Loucy (cell line): Measurements from ENCODE around the gene CPAMD8.
"Not testable (repeated sequence)": the region's sequence is repeated elsewhere in the genome, so short reads cannot be mapped to it uniquely, and the experiment has no call there.

Experiments
- H2AFZ ChIP-seq: fragments of 200-600 bp; sonication (generic); 2 replicates; pipeline ENCODE4 v1.6.0; 2016; ENCODE audit warnings: antibody characterized with exemption, mild to moderate bottlenecking, low read length, moderate library complexity
- H3F3A ChIP-seq: fragments of 200-600 bp; 2 replicates; pipeline ENCODE4 v1.6.0; 2016; ENCODE audit warnings: antibody characterized with exemption, low read depth, mild to moderate bottlenecking
- H3K27me3 ChIP-seq: fragments of 200-600 bp; sonication (generic); 2 replicates; pipeline ENCODE4 v1.6.1; 2014; ENCODE audit warnings: low read length, mild to moderate bottlenecking; ENCODE audit not compliant: insufficient read depth, poor library complexity, severe bottlenecking
- H3K36me3 ChIP-seq: fragments of 200-600 bp; sonication (generic); 2 replicates; pipeline ENCODE4 v1.6.1; 2016; ENCODE audit warnings: low read length; ENCODE audit not compliant: insufficient read depth
- H3K4me1 ChIP-seq: fragments of 200-600 bp; sonication (generic); 2 replicates; pipeline ENCODE4 v1.5.1; 2014; ENCODE audit warnings: low read length, mild to moderate bottlenecking; ENCODE audit not compliant: insufficient read depth, poor library complexity, severe bottlenecking
- H3K4me2 ChIP-seq: fragments of 200-600 bp; sonication (generic); 2 replicates; pipeline ENCODE4 v1.6.0; 2014; ENCODE audit warnings: antibody characterized with exemption, low read length, low read depth, mild to moderate bottlenecking; ENCODE audit not compliant: poor library complexity, severe bottlenecking
- H3K4me3 ChIP-seq: fragments of 200-600 bp; sonication (generic); 2 replicates; pipeline ENCODE4 v1.5.1; 2014; ENCODE audit warnings: low read length, mild to moderate bottlenecking, mixed read lengths; ENCODE audit not compliant: poor library complexity, severe bottlenecking
- H3K79me2 ChIP-seq: fragments of 200-600 bp; sonication (generic); 2 replicates; pipeline ENCODE4 v1.6.1; 2014; ENCODE audit warnings: low read length; ENCODE audit not compliant: insufficient read depth
- H3K9ac ChIP-seq: fragments of 200-600 bp; sonication (generic); 2 replicates; pipeline ENCODE4 v1.6.0; 2014; ENCODE audit warnings: mild to moderate bottlenecking, low read depth, low read length, moderate library complexity; ENCODE audit not compliant: poor library complexity, severe bottlenecking
- H3K9me2 ChIP-seq: fragments of 200-600 bp; sonication (generic); replicated peaks from 2 replicates; pipeline ENCODE4 v1.6.1; 2016; ENCODE audit warnings: low read depth, low read length, mixed read lengths
- H3K9me3 ChIP-seq: fragments of 200-600 bp; sonication (generic); 2 replicates; pipeline ENCODE4 v1.6.1; 2014; ENCODE audit warnings: mild to moderate bottlenecking, antibody characterized with exemption, low read length, low read depth; ENCODE audit not compliant: insufficient read depth
- H4K20me1 ChIP-seq: fragments of 200-600 bp; sonication (generic); 2 replicates; pipeline ENCODE4 v1.6.0; 2014; ENCODE audit warnings: antibody characterized with exemption, low read length, mild to moderate bottlenecking; ENCODE audit not compliant: insufficient read depth, poor library complexity, severe bottlenecking
- CTCF ChIP-seq: fragments of 200-600 bp; sonication (generic); conservative IDR thresholded peaks from 2 replicates; pipeline ENCODE4 v1.5.1; 2014; ENCODE audit warnings: mild to moderate bottlenecking, antibody characterized with exemption, low read length
- EZH2phosphoT487 ChIP-seq: fragments of 200-600 bp; IDR thresholded peaks from 2 replicates; pipeline ENCODE4 v1.6.1; 2018; ENCODE audit warnings: antibody characterized with exemption, mild to moderate bottlenecking, moderate library complexity, borderline replicate concordance

Gene CPAMD8

DNA sequence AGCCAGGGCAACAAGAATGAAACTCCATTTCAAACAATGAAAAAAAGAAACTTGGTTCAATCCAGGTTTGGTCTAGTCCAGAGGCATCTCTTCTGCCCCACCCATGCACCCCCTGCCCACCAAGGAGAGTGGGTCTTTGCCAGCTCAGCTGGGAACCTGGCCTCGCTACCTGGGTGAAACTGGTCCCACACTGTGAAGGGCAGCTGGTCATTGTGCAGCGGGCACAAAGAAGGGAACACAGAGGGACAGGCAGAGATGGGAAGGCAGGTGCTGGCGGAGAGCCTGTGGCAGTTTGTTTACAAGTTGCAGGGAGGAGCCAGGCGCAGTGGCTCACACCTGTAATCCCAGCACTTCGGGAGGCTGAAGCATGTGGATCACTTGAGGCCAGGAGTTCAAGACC lies 50.2 kb downstream of the CPAMD8 start:
- Histone ChIP-seq H3F3A (no peaks in the 10 kb centered on the region), H3K9me3 (no peaks in the 10 kb centered on the region), H3K36me3 (no peaks in the 10 kb centered on the region), H3K27me3 (no peaks in the 10 kb centered on the region), H3K79me2 (no peaks in the 10 kb centered on the region), H4K20me1 (no peaks in the 10 kb centered on the region), H3K9me2 (no peaks in the 10 kb centered on the region), H3K4me1 (no peaks in the 10 kb centered on the region), H3K4me3 (no peak overlapping the region), H2AFZ (no peak overlapping the region), H3K9ac (no peak overlapping the region), H3K4me2 (no peak overlapping the region)
- TF ChIP-seq EZH2phosphoT487: no peak
- no peak for TF ChIP-seq CTCF

- TF ChIP-seq EZH2phosphoT487 (no peak), CTCF (no peak)
- Histone ChIP-seq H4K20me1 (no peaks in the 10 kb centered on the region), H3K4me1 (no peaks in the 10 kb centered on the region), H3K4me2 (no peak overlapping the region), H2AFZ (no peak overlapping the region), H3K27me3 (no peaks in the 10 kb centered on the region), H3K9me2 (no peaks in the 10 kb centered on the region), H3K9ac (no peak overlapping the region), H3K4me3 (no peak overlapping the region), H3K36me3 (no peaks in the 10 kb centered on the region), H3F3A (no peaks in the 10 kb centered on the region), H3K79me2 (no peaks in the 10 kb centered on the region), H3K9me3 (no peaks in the 10 kb centered on the region)
Measured at GRCh38 chr19:16970821-16971220, 55.8 kb downstream of the CPAMD8 start.

DNA sequence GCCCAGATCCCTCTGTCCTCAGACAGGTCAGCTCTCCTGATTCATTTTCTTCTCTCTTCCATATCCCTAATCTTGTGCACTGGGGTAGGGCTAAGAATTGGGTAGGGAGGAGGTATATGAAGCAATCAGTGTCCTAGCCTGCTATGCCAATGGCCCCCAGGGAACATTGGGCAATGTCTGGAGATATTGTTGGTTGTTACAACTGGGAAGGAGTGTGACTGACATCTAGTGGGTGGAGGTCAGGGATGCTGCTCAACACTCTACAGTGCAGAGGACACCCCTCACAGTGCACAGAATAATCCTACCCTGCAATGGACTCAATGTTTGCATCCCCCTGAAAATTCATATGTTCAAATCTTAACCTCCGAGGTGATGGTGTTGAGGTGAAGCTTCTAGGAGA lies 57.5 kb downstream of the CPAMD8 start:
- H4K20me1 ChIP-seq: no peaks in the 10 kb centered on the region
- no peak overlapping the region for H2AFZ ChIP-seq
- H3K27me3 ChIP-seq: no peaks in the 10 kb centered on the region
- H3K9me3 ChIP-seq: no peaks in the 10 kb centered on the region
- no peak overlapping the region for H3K4me3 ChIP-seq
- H3K4me1 ChIP-seq: no peaks in the 10 kb centered on the region
- H3K4me2 ChIP-seq: no peak overlapping the region
- TF ChIP-seq CTCF: peak; percentile 50
- no peak for TF ChIP-seq EZH2phosphoT487
- H3F3A ChIP-seq: no peaks in the 10 kb centered on the region
- H3K9ac ChIP-seq: no peak overlapping the region
- H3K79me2 ChIP-seq: no peaks in the 10 kb centered on the region
- H3K36me3 ChIP-seq: no peaks in the 10 kb centered on the region
- H3K9me2 ChIP-seq: no peaks in the 10 kb centered on the region

DNA sequence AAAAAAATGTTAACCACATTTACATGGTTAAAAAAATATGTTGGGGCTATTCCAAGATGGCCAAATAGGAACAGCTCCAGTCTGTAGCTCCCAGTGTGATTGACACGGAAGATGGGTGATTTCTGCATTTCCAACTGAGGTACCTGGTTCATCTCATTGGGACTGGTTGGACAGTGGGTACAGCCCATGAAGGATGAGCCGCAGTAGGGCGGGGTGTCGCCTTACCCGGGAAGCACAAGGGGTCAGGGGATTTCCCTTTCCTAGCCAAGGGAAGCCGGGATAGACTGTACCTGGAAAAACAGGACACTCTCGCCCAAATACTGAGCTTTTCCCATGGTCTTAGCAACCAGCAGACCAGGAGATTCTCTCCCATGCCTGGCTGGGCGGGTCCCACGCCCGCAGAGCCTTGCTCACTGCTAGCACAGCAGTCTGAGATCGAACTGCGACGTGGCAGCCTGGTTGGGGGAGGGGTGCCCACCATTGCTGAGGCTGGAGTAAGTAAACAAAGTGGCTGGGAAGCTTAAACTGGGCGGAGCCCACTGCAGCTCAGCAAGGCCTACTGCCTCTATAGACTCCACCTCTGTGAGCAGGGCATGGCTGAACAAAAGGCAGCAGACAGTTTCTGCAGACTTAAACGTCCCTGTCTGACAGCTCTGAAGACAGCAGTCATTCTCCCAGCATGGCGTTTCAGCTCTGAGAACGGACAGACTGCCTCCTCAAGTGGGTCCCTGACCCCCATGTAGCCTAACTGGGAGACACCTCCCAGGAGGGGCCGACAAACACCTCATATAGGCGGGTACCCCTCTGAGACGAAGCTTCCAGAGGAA lies 65.4 kb downstream of the CPAMD8 start:
- H4K20me1 ChIP-seq, H3K4me2 ChIP-seq, H3K4me3 ChIP-seq, H3K9ac ChIP-seq, H2AFZ ChIP-seq, H3K36me3 ChIP-seq, H3F3A ChIP-seq, H3K9me2 ChIP-seq, H3K79me2 ChIP-seq, H3K27me3 ChIP-seq, H3K9me3 ChIP-seq, H3K4me1 ChIP-seq: not testable (repeated sequence)

DNA sequence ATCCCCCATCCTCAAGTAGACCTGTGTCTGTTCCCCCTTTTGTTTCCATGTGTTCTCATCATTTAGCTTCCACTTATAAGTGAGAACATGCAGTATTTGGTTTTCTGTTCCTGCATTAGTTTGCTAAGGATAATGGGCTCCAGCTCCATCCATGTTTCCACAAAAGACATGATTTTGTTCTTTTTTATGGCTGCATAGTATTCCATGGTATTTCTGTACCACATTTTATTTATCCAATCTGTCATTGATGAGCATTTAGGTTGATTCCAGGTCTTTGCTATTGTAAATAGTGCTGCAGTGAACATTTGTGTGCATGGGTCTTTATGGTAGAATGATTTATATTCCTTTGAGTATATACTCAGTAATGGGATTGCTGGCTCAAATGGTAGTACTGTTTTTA lies 68.3 kb downstream of the CPAMD8 start:
- H3K9ac ChIP-seq, H3K79me2 ChIP-seq, H4K20me1 ChIP-seq, H3K36me3 ChIP-seq, H2AFZ ChIP-seq, H3K9me2 ChIP-seq, H3K4me1 ChIP-seq, H3F3A ChIP-seq, H3K9me3 ChIP-seq, H3K27me3 ChIP-seq, H3K4me3 ChIP-seq, H3K4me2 ChIP-seq: not testable (repeated sequence)
